ENCODE measurements around the gene PLSCR3.

PLSCR3 gene

DNA sequence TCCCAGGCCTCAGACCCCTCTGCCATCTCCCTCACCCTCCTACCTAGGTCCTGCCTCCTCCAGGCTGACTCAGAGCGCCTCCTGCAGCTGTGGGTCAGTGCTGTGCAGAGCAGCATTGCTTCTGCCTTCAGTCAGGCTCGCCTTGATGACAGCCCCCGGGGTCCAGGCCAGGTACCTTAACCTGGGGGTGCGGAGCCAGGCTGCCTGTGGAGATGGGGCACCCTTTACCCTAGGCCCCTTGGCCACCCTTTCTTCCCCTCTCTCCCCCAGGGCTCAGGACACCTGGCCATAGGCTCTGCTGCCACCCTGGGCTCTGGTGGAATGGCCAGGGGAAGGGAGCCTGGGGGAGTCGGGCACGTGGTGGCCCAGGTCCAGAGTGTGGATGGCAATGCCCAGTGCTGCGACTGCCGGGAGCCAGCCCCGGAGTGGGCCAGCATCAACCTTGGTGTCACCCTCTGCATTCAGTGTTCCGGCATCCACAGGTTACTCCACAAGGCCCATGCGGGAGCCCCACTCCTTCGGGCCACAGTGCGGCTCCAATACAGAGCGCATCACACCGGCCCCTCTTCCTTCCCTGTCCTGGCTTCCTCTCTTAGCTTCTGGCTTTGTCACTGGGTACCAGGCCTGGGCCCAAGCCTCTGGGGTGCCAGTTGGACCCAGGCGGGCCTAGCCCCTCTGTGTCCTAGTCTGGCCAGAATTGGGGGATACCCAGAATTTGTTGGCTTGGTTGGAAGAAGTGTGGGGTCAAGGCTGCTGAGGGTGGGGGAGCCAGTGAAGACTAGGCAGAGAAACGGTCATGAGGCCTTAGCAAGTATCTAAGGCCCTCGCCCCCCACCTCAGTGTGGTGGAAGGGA lies 47.3 kb downstream of the PLSCR3 start:
- no peak for DNase-seq

DNA sequence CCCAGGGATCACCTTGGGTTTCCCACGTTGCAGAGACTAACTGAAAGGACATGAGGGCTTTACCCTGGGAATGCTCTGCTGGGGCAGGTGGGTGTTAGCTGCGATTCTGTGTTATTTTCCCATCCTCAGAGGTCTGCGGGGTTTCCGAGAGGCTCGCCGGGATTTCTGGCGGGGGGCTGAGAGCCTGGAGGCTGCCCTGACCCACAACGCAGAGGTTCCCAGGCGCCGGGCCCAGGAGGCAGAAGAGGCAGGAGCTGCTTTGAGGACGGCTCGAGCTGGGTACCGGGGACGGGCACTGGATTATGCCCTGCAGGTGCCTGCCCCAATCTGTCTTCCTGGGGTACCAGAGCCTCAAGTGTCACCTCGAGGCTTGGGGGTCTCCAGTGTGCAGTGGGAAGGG lies 51.1 kb downstream of the PLSCR3 start:
- no peak for DNase-seq

DNA sequence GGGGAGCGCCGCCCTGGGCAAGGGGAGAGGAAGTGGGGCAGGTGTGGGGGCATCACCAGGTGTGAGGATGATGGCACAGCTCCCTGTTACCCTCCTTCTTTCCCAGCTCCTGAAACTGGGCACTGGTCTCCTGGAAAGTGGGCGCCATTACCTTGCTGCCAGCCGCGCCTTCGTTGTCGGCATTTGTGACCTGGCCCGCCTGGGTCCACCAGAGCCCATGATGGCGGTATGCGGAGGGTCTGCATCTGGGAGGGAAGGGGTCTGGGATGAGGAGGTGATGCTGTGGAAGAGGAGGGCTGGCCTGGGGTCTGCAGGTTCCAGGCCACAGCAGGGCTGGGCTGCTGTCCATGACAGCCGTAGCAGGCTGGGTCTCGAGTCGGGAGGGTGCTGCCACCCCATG lies 52.5 kb downstream of the PLSCR3 start:
- DNase-seq = no peak

DNA sequence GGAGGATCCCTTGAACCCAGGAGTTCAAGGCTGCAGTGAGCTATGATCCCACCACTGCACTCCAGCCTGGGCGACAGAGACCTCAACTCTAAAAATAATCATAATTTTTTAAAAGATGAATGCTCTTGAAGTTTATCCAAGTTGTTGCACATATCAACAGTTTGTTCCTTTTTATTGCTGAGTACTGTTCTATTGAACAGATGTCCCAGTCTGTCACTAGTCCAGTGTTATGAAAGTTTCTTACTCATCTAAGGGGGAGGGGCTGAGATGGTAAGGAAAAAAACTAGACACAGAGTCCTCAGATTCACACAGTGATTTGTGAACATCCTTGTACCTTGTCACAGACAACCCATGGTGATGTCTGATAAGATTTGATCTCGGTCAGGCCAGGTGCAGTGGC lies 54.1 kb downstream of the PLSCR3 start:
- no peak for DNase-seq

Measured in NCI-H510A (cell line).